ENCODE measurements around the gene ANXA2R. TPM values are rescaled to one million over a fixed set of nuclear protein-coding genes. Genes with fewer than 3 reads are reported as not detected.
"Not testable (repeated sequence)": the region's sequence is repeated elsewhere in the genome, so short reads cannot be mapped to it uniquely, and the experiment has no call there.

ANXA2R gene
- total RNA-seq, 1 donor, result 3.6 TPM

- Histone ChIP-seq H3K4me2 (ENCODE audit: insufficient read depth, low read length) (peak overlapping the region; percentile 24), H3K4me3 (ENCODE audit: insufficient read depth, low read length) (no peak overlapping the region), H3K9me3 (ENCODE audit: low read depth, low read length) (no peaks in the 10 kb centered on the region), H2AFZ (ENCODE audit: low read length) (no peak overlapping the region), H3K4me1 (ENCODE audit: insufficient read depth, low read length) (peaks cover 16% of the 10 kb centered on the region), H3K27ac (ENCODE audit: low read depth, low read length) (peak overlapping the region; percentile 48), H3K79me2 (ENCODE audit: insufficient read depth, low read length) (peaks cover 29% of the 10 kb centered on the region), H3K36me3 (ENCODE audit: insufficient read depth, low read length) (peaks cover 22% of the 10 kb centered on the region), H3K27me3 (ENCODE audit: insufficient read depth, low read length) (no peaks in the 10 kb centered on the region), H4K20me1 (ENCODE audit: insufficient read depth, low read length) (no peaks in the 10 kb centered on the region)
- no peak for TF ChIP-seq CTCF (IDR thresholded peaks at IDR 0.05; ENCODE audit: extremely low read depth, low read depth, low read length)
- peak; percentile 93 for DNase-seq (ENCODE audit: insufficient read length, low spot score, missing footprints)
These were observed 38.8 kb upstream of the ANXA2R start for GRCh38 chr5:43078956-43079355.

GRCh38 chr5:43077446-43078191 is 37.5 kb upstream of the ANXA2R start:
- Histone ChIP-seq H3K36me3 (ENCODE audit: insufficient read depth, low read length) (peaks cover 22% of the 10 kb centered on the region), H3K79me2 (ENCODE audit: insufficient read depth, low read length) (peaks cover 40% of the 10 kb centered on the region), H3K4me1 (ENCODE audit: insufficient read depth, low read length) (peaks cover 16% of the 10 kb centered on the region)
- not testable (repeated sequence) for H3K9me3 ChIP-seq (ENCODE audit: low read depth, low read length); H4K20me1 ChIP-seq (ENCODE audit: insufficient read depth, low read length); H3K4me2 ChIP-seq (ENCODE audit: insufficient read depth, low read length); H2AFZ ChIP-seq (ENCODE audit: low read length); DNase-seq (ENCODE audit: insufficient read length, low spot score, missing footprints); H3K4me3 ChIP-seq (ENCODE audit: insufficient read depth, low read length); H3K27me3 ChIP-seq (ENCODE audit: insufficient read depth, low read length); H3K27ac ChIP-seq (ENCODE audit: low read depth, low read length)

GRCh38 chr5:43075319-43076293 is 35.5 kb upstream of the ANXA2R start:
- Histone ChIP-seq H3K27me3 (ENCODE audit: insufficient read depth, low read length) (no peaks in the 10 kb centered on the region), H3K79me2 (ENCODE audit: insufficient read depth, low read length) (peaks cover 52% of the 10 kb centered on the region), H3K4me3 (ENCODE audit: insufficient read depth, low read length) (no peak overlapping the region), H4K20me1 (ENCODE audit: insufficient read depth, low read length) (peaks cover 2% of the 10 kb centered on the region), H3K36me3 (ENCODE audit: insufficient read depth, low read length) (peaks cover 22% of the 10 kb centered on the region), H3K27ac (ENCODE audit: low read depth, low read length) (peak overlapping the region; percentile 17), H3K9me3 (ENCODE audit: low read depth, low read length) (no peaks in the 10 kb centered on the region), H3K4me2 (ENCODE audit: insufficient read depth, low read length) (peak overlapping the region; percentile 52), H3K4me1 (ENCODE audit: insufficient read depth, low read length) (peaks cover 16% of the 10 kb centered on the region), H2AFZ (ENCODE audit: low read length) (no peak overlapping the region)
- DNase-seq (ENCODE audit: insufficient read length, low spot score, missing footprints), result peak; percentile 82
- TF ChIP-seq CTCF (IDR thresholded peaks at IDR 0.05; ENCODE audit: extremely low read depth, low read depth, low read length), result no peak

GRCh38 chr5:43074987-43075318 is 34.8 kb upstream of the ANXA2R start:
- H3K79me2 ChIP-seq (ENCODE audit: insufficient read depth, low read length), result peaks cover 57% of the 10 kb centered on the region
- peaks cover 19% of the 10 kb centered on the region for H3K36me3 ChIP-seq (ENCODE audit: insufficient read depth, low read length)
- H2AFZ ChIP-seq (ENCODE audit: low read length), result no peak overlapping the region
- TF ChIP-seq CTCF (IDR thresholded peaks at IDR 0.05; ENCODE audit: extremely low read depth, low read depth, low read length), result no peak
- peak overlapping the region; percentile 52 for H3K4me2 ChIP-seq (ENCODE audit: insufficient read depth, low read length)
- DNase-seq (ENCODE audit: insufficient read length, low spot score, missing footprints), result no peak
- H3K27ac ChIP-seq (ENCODE audit: low read depth, low read length), result peak overlapping the region; percentile 17
- no peaks in the 10 kb centered on the region for H3K9me3 ChIP-seq (ENCODE audit: low read depth, low read length)
- H3K27me3 ChIP-seq (ENCODE audit: insufficient read depth, low read length), result no peaks in the 10 kb centered on the region
- peaks cover 16% of the 10 kb centered on the region for H3K4me1 ChIP-seq (ENCODE audit: insufficient read depth, low read length)
- peaks cover 2% of the 10 kb centered on the region for H4K20me1 ChIP-seq (ENCODE audit: insufficient read depth, low read length)
- H3K4me3 ChIP-seq (ENCODE audit: insufficient read depth, low read length), result no peak overlapping the region
